SK-N-DZ (cell line): ENCODE measurements around the gene B2M.

ENCODE experiments used
- small RNA-seq, 2 experiments: library from RNA; depleted of rRNA; stranded (forward); fragments of <200 nt; gene quantifications; one replicate each; pipeline ENCODE3, GENCODE V24; 2014

Gene B2M

Small RNA genes within 50 kb of the gene (small RNA-seq; reads per million reads assigned to genes)
- 0 reads per million in 2 experiments for gene RF00019
